Measurements from ENCODE around the gene GNL1. TPM values are rescaled to one million over a fixed set of nuclear protein-coding genes. Genes with fewer than 3 reads are reported as not detected.

GNL1 gene
- total and polyA plus RNA-seq, 9 of the 15 experiments (the other 6 are each of a cell fraction or from before 2014, with no cell fraction given): 0.73 to 112 (median 58.0) TPM

- TF ChIP-seq, protein P1, sequence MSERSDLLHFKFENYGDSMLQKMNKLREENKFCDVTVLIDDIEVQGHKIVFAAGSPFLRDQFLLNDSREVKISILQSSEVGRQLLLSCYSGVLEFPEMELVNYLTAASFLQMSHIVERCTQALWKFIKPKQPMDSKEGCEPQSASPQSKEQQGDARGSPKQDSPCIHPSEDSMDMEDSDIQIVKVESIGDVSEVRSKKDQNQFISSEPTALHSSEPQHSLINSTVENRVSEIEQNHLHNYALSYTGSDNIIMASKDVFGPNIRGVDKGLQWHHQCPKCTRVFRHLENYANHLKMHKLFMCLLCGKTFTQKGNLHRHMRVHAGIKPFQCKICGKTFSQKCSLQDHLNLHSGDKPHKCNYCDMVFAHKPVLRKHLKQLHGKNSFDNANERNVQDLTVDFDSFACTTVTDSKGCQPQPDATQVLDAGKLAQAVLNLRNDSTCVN (CRISPR knock-in tag; IDR thresholded peaks at IDR 0.05): peak; percentile 95
- TF ChIP-seq ZNF444 (CRISPR knock-in tag; IDR thresholded peaks at IDR 0.05): no peak
- no peak for TF ChIP-seq CAMTA2 (CRISPR knock-in tag; conservative IDR thresholded peaks at IDR 0.05)
- peak; percentile 83 for TF ChIP-seq MEIS2 (IDR thresholded peaks at IDR 0.05; ENCODE audit: partially characterized antibody)
- TF ChIP-seq ZNF79 (CRISPR knock-in tag; IDR thresholded peaks at IDR 0.05; ENCODE audit: low read depth): 0 out of 2 replicates have a peak, but pooled peaks have one; percentile 14
- no peak for TF ChIP-seq CSDE1 (IDR thresholded peaks at IDR 0.05)
- peak; percentile 63 for TF ChIP-seq ZNF12 (CRISPR knock-in tag; IDR thresholded peaks at IDR 0.05)
- TF ChIP-seq LEF1 (IDR thresholded peaks at IDR 0.05): peak; percentile 94
- TF ChIP-seq, protein P2, sequence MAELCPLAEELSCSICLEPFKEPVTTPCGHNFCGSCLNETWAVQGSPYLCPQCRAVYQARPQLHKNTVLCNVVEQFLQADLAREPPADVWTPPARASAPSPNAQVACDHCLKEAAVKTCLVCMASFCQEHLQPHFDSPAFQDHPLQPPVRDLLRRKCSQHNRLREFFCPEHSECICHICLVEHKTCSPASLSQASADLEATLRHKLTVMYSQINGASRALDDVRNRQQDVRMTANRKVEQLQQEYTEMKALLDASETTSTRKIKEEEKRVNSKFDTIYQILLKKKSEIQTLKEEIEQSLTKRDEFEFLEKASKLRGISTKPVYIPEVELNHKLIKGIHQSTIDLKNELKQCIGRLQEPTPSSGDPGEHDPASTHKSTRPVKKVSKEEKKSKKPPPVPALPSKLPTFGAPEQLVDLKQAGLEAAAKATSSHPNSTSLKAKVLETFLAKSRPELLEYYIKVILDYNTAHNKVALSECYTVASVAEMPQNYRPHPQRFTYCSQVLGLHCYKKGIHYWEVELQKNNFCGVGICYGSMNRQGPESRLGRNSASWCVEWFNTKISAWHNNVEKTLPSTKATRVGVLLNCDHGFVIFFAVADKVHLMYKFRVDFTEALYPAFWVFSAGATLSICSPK (IDR thresholded peaks at IDR 0.05; ENCODE audit: borderline replicate concordance): no peak
- TF ChIP-seq, protein P3, sequence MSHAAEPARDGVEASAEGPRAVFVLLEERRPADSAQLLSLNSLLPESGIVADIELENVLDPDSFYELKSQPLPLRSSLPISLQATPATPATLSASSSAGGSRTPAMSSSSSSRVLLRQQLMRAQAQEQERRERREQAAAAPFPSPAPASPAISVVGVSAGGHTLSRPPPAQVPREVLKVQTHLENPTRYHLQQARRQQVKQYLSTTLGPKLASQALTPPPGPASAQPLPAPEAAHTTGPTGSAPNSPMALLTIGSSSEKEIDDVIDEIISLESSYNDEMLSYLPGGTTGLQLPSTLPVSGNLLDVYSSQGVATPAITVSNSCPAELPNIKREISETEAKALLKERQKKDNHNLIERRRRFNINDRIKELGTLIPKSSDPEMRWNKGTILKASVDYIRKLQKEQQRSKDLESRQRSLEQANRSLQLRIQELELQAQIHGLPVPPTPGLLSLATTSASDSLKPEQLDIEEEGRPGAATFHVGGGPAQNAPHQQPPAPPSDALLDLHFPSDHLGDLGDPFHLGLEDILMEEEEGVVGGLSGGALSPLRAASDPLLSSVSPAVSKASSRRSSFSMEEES (CRISPR knock-in tag; IDR thresholded peaks at IDR 0.05): peak; percentile 82
- no peak for TF ChIP-seq ZNF384 (IDR thresholded peaks at IDR 0.05; ENCODE audit: low read depth, low read length)
- TF ChIP-seq FOXP1 (CRISPR knock-in tag; IDR thresholded peaks at IDR 0.05): peak; percentile 99
- no peak for TF ChIP-seq ZNF197 (CRISPR knock-in tag; IDR thresholded peaks at IDR 0.05; ENCODE audit: low read depth)
- TF ChIP-seq TRIM24 (IDR thresholded peaks at IDR 0.05): peak; percentile 4 to 81; a peak in 2 of 4 replicates
- no peak for TF ChIP-seq CREBBP (IDR thresholded peaks at IDR 0.05; ENCODE audit: low read depth, low read length)
- TF ChIP-seq SMARCE1 (IDR thresholded peaks at IDR 0.05): no peak
- TF ChIP-seq ZNF347 (CRISPR knock-in tag; IDR thresholded peaks at IDR 0.05; ENCODE audit: low read depth): no peak
- TF ChIP-seq, protein P4, sequence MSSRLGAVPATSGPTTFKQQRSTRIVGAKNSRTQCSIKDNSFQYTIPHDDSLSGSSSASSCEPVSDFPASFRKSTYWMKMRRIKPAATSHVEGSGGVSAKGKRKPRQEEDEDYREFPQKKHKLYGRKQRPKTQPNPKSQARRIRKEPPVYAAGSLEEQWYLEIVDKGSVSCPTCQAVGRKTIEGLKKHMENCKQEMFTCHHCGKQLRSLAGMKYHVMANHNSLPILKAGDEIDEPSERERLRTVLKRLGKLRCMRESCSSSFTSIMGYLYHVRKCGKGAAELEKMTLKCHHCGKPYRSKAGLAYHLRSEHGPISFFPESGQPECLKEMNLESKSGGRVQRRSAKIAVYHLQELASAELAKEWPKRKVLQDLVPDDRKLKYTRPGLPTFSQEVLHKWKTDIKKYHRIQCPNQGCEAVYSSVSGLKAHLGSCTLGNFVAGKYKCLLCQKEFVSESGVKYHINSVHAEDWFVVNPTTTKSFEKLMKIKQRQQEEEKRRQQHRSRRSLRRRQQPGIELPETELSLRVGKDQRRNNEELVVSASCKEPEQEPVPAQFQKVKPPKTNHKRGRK (tag; IDR thresholded peaks at IDR 0.05): no peak
- TF ChIP-seq HCFC1 (IDR thresholded peaks at IDR 0.05; ENCODE audit: low read depth, low read length): peak; percentile 71
- TF ChIP-seq ZHX1 (conservative IDR thresholded peaks at IDR 0.05; ENCODE audit: low read length): no peak
- TF ChIP-seq RBM15 (IDR thresholded peaks at IDR 0.05; ENCODE audit: insufficient read depth, low read length): no peak
These were observed 14.9 kb upstream of the GNL1 start, which contains the start of gene ABCF1 (continued) for GRCh38 chr6:30571075-30571761.

All from K562 (cell line).